Suppressor macrophage treated with lipopolysaccharide for 1 hour (primary cell): ENCODE results near the gene MRPL55.
A peak's percentile ranks its signal among the peaks of the same experiment; 100 is the strongest.

Experiments
- DNase-seq, 3 donors: peaks; one replicate each; pipeline ENCODE4 v3.0.0-alpha.2; 2020 to 2022

The MRPL55 gene

DNA sequence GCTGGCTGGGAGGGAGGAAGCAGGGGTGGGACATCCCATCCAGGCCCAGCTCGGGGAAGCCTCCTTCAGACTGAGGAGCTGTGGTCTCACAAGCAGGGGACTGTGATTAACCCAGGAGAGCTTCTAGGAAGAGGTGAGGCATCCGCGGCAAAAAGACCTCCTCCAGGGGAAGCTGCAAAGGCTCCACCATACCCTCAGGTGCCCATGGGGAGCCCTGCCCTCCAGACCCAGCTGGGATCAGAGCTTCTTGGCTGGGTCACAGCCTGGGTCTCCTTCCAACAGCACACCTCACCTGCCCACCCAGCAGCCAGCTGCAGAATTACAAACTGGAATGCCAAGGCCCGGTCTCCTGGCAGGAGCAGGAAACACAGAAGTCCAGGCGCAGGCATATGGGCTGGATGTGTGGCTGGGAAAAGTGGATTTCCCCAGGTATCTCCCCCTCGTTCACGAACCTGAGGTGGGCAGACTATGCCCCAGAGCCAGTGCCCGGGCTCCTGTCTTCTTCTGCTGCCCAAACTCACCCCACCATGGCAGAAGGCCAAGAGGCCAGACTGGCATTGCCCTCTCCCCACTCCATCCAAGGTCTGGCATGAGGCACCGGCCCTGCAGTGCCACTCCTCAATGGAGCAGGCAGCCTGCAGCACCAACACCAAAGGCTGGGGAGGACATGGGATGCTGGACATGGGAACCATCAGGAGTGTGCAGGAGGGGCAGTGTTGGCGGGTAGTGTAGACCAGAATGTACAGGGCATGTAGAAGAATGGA, 42.0 kb downstream of the MRPL55 start:
- no peak for DNase-seq

DNA sequence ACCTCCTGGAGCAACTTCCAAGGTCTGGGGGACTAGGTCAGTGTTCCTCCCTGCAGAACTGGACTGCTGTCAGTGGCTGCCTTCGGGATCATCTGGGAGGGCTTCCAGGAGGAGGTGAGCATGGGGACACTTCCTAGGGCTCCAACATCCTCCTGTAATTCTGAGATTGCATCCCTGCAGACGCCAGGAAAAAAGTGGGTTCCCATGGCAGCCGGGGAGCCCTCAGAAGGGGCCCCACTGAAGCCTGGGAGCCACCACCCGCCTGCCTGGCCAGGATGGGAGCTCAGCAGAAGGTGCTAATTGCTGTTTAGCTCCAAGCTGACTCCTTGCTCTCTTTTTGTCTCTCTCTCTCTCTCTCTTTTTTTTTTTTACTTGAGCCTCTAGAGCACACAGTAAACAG, 42.7 kb downstream of the MRPL55 start:
- no peak for DNase-seq

DNA sequence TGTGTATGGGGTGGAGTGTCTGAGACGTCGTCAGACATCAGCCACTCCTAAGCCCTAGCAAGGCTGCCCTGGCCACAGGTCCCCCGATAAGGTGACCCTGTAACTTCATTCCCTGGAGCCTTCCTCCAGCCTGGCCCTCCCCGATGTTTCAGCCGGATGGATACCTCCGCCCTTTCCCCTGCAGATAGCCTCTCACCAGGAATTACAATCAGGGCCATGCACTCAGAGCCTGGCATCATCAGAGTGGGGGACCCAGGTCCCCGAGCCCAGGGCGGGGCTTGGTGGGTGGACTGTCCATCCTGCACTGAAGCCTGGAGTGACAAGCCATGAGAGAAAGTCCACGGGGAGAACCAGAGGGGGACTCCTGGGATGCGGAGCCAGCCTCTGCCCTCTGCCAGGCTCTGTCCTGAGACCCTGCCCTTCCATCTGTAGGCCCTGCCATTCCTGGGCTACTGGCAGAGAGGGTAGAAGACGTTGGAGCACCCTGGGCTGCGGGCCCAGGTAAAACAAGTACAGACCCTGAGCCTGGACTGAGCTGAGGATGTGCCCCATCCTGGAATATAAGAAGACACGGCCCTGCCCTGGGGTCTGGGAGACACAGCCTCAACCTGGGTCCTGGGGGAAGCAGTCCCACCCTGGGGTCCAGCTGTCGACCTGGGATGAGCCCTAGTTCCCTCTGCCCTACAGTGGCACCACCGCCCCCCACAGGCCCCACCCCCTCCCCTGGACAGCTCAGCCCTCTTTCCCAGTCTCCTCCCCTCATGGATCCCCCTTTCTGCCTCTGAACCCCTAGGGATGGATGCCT, 43.4 kb downstream of the MRPL55 start:
- no peak for DNase-seq

DNA sequence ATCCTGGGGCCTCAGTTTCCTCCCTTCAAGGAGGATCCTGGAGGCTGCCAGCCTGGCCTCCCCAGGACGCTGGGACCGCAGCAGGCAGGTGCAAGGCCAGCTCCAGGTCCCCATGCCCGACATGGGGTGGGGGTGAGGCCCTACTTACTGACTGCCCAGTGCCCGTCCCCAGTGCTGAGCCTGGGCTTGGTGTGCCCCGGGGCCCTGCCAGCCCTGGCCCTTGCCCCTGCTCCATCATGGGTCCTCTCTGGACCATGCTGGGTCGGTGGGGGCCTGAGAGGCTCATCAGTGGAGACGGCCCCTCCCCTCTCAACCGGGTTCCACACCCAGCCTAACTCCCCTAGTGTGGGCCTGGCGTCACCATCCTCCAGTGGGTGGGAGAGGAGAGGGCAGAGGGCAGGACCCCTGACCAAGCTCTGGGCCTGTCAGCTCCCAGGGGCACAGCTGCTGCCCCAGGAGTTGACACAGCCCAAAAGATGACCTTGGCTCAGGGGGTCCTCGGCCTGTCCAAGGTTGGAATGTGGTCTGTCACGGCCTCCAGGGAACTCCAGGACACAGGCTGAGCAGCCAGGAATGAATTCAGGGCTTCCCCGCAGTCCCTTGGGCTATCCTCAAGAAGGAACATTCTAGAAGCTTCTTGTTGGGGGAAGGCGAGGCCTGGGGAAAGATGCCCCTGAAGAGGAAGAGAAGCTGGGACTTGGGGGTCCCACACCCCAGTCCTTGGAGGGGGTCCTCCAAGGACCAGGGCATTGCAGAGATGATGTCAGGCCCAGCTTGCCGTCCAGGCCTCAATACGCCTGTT, 44.2 kb downstream of the MRPL55 start:
- DNase-seq: no peak

- no peak for DNase-seq
Measured at GRCh38 chr1:228064296-228064695, 44.8 kb downstream of the MRPL55 start.

DNA sequence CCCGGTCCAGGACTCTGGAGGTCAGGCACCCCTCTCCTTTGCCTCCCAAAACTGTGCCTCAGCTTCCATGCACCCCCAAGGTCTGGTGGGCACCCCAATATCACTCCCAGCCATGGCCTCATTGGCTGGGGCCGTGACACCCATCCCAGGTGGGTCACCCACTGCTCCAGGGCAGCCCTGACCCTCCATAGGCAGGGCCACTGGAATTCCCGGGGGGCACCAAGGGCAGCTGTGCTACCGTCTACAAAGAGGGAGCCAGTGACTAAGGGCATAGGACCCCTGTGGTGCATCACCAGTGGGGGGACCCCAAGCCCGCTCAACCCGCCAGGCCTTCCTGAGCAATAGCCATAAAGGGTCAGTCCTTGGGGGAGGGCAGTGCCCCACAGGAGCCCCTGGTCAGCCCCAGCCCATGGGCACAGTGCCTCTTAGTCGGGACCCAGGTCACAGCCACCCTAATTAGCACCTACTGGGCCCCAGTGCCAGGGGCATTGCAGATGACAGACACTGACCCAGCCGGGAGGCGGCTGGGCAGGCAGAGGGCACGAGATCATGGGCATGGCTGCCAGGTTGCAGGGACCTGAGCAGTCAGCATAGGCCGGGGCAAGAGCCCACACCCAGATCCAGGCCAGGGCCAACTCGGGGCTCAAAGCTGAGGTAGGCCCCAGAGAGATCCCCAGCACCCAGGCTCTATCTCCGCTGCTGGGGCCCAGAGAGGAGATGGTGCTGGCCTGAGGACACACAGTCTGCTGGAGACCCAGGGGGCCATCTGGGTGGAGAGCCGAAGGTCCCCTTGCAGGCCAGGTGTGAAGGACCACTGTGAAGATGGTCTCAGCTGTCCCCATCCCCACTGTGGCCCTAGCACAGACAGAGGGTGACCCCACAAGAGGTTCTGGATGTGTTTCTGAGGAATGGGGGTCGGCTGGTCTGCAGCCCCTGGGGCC, 45.6 kb downstream of the MRPL55 start:
- no peak for DNase-seq

GRCh38 chr1:228062812-228063211, 46.3 kb downstream of the MRPL55 start:
- no peak for DNase-seq

GRCh38 chr1:228062085-228062791, 46.9 kb downstream of the MRPL55 start:
- no peak for DNase-seq

DNA sequence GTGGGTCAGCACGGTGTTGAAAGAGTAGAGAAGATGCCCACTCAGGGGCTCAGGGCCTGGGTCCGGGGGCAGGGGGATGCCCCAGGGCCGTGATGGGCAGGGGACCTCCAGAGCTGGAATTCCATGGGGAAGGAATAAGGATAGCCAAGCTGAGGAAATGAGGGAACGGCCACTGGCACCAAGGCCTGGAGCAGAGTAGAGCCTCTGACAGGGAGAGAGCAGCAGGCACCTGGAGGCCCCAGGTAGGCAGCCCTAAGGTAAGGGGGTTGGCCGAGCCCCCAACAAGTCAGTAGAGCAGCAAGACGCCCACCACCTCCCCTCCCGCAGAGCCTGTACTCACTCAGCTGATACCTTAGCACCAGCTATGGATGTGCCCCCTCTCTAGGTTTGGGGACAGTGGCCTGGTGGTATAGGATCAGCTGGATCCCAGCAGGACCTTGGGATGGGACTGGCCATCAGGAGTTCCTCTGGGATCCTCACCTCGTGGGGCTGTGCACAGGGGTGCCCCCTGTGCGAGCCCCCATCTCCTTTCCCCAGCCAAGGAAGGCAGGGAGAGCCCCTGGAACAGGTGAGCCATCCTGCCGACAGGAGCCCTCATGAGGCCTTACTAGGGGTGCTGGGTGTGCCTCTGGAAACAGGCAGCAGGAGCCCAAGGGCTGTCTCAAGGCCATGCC, 47.6 kb downstream of the MRPL55 start:
- DNase-seq: no peak

DNA sequence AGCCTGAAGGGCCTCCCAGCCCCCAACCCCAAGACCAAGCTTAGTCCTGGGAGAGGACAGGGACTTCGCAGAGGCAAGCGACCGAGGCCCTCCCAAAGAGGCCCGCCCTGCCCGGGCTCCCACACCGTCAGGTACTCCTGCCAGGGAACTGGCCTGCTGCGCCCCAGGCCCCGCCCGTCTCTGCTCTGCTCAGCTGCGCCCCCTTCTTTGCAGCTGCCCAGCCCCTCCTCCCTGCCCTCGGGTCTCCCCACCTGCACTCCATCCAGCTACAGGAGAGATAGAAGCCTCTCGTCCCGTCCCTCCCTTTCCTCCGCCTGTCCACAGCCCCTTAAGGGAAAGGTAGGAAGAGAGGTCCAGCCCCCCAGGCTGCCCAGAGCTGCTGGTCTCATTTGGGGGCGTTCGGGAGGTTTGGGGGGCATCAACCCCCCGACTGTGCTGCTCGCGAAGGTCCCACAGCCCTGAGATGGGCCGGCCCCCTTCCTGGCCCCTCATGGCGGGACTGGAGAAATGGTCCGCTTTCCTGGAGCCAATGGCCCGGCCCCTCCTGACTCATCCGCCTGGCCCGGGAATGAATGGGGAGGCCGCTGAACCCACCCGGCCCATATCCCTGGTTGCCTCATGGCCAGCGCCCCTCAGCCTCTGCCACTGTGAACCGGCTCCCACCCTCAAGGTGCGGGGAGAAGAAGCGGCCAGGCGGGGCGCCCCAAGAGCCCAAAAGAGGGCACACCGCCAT, 48.5 kb downstream of the MRPL55 start:
- DNase-seq: no peak

- DNase-seq: peak; percentile 53 to 69 (median 63)
Measured at GRCh38 chr1:228059634-228060457, 49.3 kb downstream of the MRPL55 start.

DNA sequence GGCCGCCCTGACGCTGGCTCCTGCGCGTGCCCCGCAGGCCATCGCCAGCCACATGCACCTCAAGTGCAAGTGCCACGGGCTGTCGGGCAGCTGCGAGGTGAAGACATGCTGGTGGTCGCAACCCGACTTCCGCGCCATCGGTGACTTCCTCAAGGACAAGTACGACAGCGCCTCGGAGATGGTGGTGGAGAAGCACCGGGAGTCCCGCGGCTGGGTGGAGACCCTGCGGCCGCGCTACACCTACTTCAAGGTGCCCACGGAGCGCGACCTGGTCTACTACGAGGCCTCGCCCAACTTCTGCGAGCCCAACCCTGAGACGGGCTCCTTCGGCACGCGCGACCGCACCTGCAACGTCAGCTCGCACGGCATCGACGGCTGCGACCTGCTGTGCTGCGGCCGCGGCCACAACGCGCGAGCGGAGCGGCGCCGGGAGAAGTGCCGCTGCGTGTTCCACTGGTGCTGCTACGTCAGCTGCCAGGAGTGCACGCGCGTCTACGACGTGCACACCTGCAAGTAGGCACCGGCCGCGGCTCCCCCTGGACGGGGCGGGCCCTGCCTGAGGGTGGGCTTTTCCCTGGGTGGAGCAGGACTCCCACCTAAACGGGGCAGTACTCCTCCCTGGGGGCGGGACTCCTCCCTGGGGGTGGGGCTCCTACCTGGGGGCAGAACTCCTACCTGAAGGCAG, 50.0 kb downstream of the MRPL55 start:
- DNase-seq: no peak

- DNase-seq: no peak
Measured at GRCh38 chr1:228058172-228058948, 50.7 kb downstream of the MRPL55 start.
